GM12872 (cell line): Measurements from ENCODE around the gene SETD5.

ENCODE experiments used
- TF ChIP-seq, protein P1 (sequence below): IDR thresholded peaks from 3 replicates; pipeline ENCODE4 v1.5.1; 2011; ENCODE audit warnings: low read depth, mild to moderate bottlenecking, low read length, moderate library complexity; ENCODE audit not compliant: insufficient read depth

The SETD5 gene

DNA sequence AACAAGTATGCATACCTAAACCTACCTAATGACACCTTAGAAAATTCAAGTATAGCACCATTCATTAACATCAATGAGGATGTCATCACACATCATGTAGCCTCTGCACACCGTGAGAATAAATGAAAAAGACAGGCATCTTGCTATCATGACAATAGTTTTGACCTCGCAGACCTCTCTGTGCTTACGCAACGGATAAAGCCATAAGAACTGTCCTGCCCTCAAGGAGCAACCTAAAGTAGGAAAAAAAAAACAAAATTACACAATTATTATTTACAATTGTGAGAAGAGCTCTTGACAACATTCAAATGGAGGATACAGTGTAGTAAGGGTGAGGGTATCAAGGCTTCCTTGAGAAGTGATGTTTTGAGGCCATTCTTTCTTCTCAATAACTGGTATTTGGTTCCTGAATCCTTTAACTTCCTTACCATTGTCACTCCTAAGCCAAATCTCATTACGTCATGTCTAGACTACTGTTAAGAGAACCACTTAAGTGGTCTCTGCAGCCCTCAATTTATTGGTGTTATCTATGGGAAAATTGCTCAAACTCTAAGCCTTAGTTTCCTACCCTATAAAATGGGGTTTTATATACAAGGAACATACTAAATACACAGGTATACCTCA, 7.0 kb upstream of the SETD5 start:
- TF ChIP-seq, protein P1, sequence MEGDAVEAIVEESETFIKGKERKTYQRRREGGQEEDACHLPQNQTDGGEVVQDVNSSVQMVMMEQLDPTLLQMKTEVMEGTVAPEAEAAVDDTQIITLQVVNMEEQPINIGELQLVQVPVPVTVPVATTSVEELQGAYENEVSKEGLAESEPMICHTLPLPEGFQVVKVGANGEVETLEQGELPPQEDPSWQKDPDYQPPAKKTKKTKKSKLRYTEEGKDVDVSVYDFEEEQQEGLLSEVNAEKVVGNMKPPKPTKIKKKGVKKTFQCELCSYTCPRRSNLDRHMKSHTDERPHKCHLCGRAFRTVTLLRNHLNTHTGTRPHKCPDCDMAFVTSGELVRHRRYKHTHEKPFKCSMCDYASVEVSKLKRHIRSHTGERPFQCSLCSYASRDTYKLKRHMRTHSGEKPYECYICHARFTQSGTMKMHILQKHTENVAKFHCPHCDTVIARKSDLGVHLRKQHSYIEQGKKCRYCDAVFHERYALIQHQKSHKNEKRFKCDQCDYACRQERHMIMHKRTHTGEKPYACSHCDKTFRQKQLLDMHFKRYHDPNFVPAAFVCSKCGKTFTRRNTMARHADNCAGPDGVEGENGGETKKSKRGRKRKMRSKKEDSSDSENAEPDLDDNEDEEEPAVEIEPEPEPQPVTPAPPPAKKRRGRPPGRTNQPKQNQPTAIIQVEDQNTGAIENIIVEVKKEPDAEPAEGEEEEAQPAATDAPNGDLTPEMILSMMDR = no peak

DNA sequence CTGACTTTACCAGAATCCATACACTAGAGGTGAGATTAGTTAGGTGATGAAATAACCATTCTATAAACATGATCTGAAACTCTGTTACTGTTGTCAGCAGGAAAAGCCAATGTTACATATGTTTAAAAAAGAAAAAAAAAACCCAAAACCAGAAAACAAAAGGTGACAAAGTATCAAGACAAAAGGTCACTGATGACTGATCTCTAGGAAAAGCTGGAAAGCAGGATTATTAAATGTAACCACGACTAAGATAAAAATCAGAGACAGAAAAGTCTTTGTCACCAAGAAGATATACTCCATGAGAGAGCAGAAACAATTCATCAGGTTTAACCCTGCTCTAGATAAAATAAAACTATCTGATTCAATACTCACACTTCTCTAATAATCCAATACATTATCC, 5.4 kb upstream of the SETD5 start:
- TF ChIP-seq, protein P1 = no peak

DNA sequence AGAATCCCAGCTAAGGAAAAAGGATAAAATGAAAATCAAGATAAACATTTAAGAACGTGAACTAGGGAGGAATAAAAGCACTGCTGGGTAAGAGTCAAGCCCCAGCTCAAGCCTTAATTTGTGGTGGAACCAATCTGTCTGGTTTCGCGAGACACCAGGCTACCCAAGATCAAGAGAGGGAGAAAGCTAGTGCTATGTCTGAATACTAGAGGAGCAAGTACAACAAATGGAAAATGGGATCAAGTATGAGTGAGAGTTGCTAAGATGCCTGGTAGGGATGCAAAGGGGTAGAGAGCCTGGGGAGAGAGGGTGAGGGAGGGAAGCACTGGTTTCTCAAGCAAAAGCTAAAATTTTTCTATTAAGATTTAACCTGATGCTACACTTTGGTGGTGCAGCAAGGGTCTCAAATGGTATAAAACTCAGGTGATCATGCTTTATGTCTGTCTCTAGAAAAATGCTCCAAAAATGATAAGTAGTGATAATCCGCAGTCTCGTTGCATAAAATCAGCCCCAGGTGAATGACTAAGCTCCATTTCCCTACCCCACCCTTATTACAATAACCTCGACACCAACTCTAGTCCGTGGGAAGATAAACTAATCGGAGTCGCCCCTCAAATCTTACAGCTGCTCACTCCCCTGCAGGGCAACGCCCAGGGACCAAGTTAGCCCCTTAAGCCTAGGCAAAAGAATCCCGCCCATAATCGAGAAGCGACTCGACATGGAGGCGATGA, 1.7 kb upstream of the SETD5 start:
- TF ChIP-seq, protein P1 = no peak

DNA sequence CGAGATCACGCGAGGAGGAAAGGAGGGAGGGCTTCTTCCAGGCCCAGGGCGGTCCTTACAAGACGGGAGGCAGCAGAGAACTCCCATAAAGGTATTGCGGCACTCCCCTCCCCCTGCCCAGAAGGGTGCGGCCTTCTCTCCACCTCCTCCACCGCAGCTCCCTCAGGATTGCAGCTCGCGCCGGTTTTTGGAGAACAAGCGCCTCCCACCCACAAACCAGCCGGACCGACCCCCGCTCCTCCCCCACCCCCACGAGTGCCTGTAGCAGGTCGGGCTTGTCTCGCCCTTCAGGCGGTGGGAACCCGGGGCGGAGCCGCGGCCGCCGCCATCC, 1.1 kb upstream of the SETD5 start:
- TF ChIP-seq, protein P1 = no peak

DNA sequence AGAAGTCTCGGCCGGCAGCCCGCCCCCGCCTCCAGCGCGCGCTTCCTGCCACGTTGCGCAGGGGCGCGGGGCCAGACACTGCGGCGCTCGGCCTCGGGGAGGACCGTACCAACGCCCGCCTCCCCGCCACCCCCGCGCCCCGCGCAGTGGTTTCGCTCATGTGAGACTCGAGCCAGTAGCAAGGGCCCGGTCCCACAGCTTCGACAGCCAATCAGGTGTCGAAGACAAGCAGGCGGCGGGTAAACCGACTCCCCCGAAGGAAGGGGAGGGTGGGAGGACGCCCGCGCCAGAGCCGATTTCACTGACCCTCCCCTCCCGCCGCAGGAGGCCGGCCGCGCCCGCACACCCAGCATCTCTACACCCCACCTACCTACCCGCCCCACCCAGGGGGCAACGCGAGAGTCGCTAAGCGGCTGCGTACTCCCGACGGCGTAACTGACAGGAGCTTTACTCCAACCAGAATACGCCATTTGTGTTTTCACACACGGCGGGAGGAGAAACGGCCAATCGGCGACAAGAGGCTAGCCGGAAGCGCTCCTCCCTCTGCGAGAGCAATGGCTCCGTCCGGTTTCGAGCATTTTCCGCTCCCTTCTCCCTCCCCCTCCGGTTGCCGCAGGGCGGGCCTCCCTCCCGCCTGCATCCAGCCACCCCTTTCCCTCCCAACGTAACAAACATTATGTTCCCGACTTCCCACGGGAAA, 633 bp upstream of the SETD5 start:
- TF ChIP-seq, protein P1 = no peak

DNA sequence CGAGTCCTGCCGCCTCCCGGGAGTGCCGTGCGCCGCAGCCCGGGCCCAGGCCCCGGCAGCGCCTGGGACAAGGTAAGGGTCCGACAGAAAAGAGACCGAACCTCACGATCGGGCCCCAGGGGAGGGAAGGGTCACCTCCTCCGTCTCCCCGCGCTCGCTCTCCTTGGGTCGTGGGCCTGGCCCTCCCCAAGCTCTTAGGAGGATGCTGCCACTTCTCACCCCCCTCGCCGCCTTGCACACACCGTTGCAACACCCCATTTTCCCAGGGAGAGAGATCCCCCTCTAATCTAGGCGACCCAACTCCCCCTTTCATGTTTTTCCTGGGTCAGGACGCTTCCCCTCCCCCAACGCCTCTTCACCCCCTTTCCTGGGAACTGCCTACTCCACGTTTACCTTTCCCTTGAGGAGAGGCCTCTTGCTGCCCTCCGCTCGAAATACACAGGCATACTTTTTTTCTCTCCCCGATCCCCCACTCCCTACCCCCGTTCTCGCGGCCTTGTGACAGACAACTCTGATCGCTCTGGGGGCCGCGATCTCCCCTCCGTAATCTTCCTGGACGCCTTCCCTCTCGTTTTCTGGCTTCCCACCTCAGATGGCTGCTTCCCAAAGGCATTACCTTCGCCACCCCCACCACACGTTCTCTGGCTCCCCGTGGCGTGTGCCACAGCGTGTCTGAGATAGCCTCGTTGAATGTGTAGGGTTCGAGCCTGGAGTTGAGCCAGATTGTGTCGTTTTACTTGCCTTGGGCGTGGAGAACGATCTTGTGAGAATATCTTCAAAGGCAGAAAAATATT, 688 bp downstream of the SETD5 start:
- TF ChIP-seq, protein P1 = no peak
